ENCODE results near the gene MXI1. TPM values are rescaled to one million over a fixed set of nuclear protein-coding genes. Genes with fewer than 3 reads are reported as not detected.
A peak's percentile ranks its signal among the peaks of the same experiment; 100 is the strongest.

MXI1 gene
- total and polyA plus RNA-seq, 9 donors: 41.9 to 100 (median 63.5) TPM

- Histone ChIP-seq H3K36me3 (no peaks in the 10 kb centered on the region), H3K27me3 (no peaks in the 10 kb centered on the region), H3K4me1 (ENCODE audit: insufficient read depth) (peaks cover 6% of the 10 kb centered on the region), H3K9me3 (no peaks in the 10 kb centered on the region), H3K27ac (no peak overlapping the region), H3K4me3 (no peak overlapping the region)
- intact Hi-C loops (cut with DNase I): loop anchor here in 3 of 4 donors (5.0 to 10.0 kb wide), 4 partner anchors 53 to 140 kb away; partner anchors contain the start of gene MXI1 (in 2 of the 3)
- WGBS, 3 donors: 97 to 100% (median 99%) methylated on average over 2 of the region's 2 CpGs
- TF ChIP-seq CTCF (IDR thresholded peaks at IDR 0.05) (no peak), POLR2A (IDR thresholded peaks at IDR 0.05) (no peak), EP300 (IDR thresholded peaks at IDR 0.05) (no peak)
- DNase-seq: no peak
Measured at GRCh38 chr10:110277591-110277990, 70.2 kb downstream of the MXI1 start.

- TF ChIP-seq POLR2A (IDR thresholded peaks at IDR 0.05): no peak
- no peak for TF ChIP-seq CTCF (IDR thresholded peaks at IDR 0.05)
- no peak for TF ChIP-seq EP300 (IDR thresholded peaks at IDR 0.05)
- H3K27me3 ChIP-seq: no peaks in the 10 kb centered on the region
- H3K27ac ChIP-seq: no peak overlapping the region
- H3K9me3 ChIP-seq: no peaks in the 10 kb centered on the region
- no peaks in the 10 kb centered on the region for H3K36me3 ChIP-seq
- peaks cover 5% of the 10 kb centered on the region for H3K4me1 ChIP-seq (ENCODE audit: insufficient read depth)
- intact Hi-C loops (cut with DNase I): loop anchor here (2.0 to 10.0 kb wide), 5 partner anchors 54 to 142 kb away; partner anchors contain the start of gene MXI1 (in 2 of the 4)
- no peak overlapping the region for H3K4me3 ChIP-seq
- 72 to 76% (median 73%) methylated on average over 7 of the region's 7 CpGs for WGBS, 3 donors
- no peak for DNase-seq
Measured at GRCh38 chr10:110278562-110279406, 71.4 kb downstream of the MXI1 start.

DNA sequence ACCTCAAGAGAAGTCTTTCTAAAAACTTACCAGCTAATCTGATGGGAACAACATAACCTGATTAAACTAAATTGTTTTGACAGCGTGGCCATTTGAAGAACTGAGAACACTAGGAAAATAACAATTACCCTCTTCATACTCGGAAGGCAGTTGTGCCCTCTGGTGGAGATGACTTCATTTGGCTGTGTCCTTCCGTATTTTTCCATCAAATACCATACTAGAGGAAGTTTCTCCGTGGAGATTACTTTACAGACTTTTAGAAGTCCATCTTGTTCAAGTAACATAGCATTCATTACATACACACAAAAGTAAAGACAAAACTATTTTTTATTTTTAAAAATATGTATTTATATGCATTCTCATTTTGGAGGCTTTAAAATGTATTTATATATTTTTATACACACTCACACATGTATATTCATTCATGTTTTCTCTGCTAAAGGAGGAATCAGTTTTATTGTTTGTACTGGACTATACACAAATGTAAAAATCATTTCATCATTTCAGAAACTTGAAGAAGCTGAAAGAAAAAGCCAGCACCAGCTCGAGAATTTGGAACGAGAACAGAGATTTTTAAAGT lies 72.1 kb downstream of the MXI1 start:
- H3K9me3 ChIP-seq: no peaks in the 10 kb centered on the region
- intact Hi-C loops (cut with DNase I): loop anchor here (2.0 to 10.0 kb wide), 5 partner anchors 55 to 143 kb away; partner anchors contain the start of gene MXI1 (in 2 of the 4)
- peaks cover 5% of the 10 kb centered on the region for H3K4me1 ChIP-seq (ENCODE audit: insufficient read depth)
- H3K36me3 ChIP-seq: no peaks in the 10 kb centered on the region
- TF ChIP-seq CTCF (IDR thresholded peaks at IDR 0.05): peak; percentile 42 to 80 (median 79)
- no peak for TF ChIP-seq POLR2A (IDR thresholded peaks at IDR 0.05)
- no peak for TF ChIP-seq EP300 (IDR thresholded peaks at IDR 0.05)
- WGBS, 3 donors: 30 to 32% (median 31%) methylated on average over 6 of the region's 6 CpGs
- no peak overlapping the region for H3K27ac ChIP-seq
- DNase-seq: peak in 4 of 5 donors; percentile 29 to 72 (median 52)
- no peak overlapping the region for H3K4me3 ChIP-seq
- no peaks in the 10 kb centered on the region for H3K27me3 ChIP-seq

- intact Hi-C loops (cut with DNase I): loop anchor here in 2 of 4 donors (5.0 to 10.0 kb wide), 2 partner anchors 147 to 399 kb away; no protein-coding TSS in a partner anchor
- 96 to 98% (median 97%) methylated on average over 3 of the region's 3 CpGs for WGBS, 3 donors
- Histone ChIP-seq H3K9me3 (no peaks in the 10 kb centered on the region), H3K36me3 (no peaks in the 10 kb centered on the region), H3K27me3 (no peaks in the 10 kb centered on the region), H3K4me1 (ENCODE audit: insufficient read depth) (peaks cover 3% of the 10 kb centered on the region), H3K4me3 (no peak overlapping the region), H3K27ac (no peak overlapping the region)
- DNase-seq: no peak
- TF ChIP-seq EP300 (IDR thresholded peaks at IDR 0.05): no peak
- TF ChIP-seq CTCF (IDR thresholded peaks at IDR 0.05): no peak
- TF ChIP-seq POLR2A (IDR thresholded peaks at IDR 0.05): no peak
Measured at GRCh38 chr10:110284262-110284661, 76.9 kb downstream of the MXI1 start.
